T-cell (primary cell): ENCODE results near the gene CFAP157. TPM values are rescaled to one million over a fixed set of nuclear protein-coding genes. Genes with fewer than 3 reads are reported as not detected.

ENCODE experiments used
- ATAC-seq, 4 experiments: fragments of 200-7000 bp in 3 of 4; fragments of 150-1000 bp in 1 of 4; cut with Tn5 transposase; replicated peaks in 1 of 4; 1 replicate in 3 of 4; 2 replicates in 1 of 4; pipeline ENCODE4 v1.10.0; 2021; ENCODE audit warnings: moderate library complexity in 3 of 4, mild to moderate bottlenecking in 2 of 4, moderate number of reproducible peaks in 1 of 4
- CTCF ChIA-PET, 2 donors: fragments of 300-600 bp; sonication (Branson Sonifier 250); formaldehyde crosslinking; loops; one replicate each; lab custom pipeline; 2022; ENCODE audit warnings: antibody characterized with exemption in 2 of 2; lab: Charles Lee
- POLR2A ChIA-PET, 2 donors: fragments of 300-600 bp; sonication (Branson Sonifier 250); formaldehyde crosslinking; loops; one replicate each; lab custom pipeline; 2022; ENCODE audit warnings: antibody characterized with exemption in 2 of 2; lab: Charles Lee
- DNase-seq, 35 experiments: peaks; one replicate each; pipeline versions ENCODE4 v3.0.0 to v3.0.0-alpha.2; 2013 to 2023
- H3K27ac ChIP-seq: one replicate; pipeline ENCODE4 v1.5.1; 2013; ENCODE audit warnings: low read length
- H3K27me3 ChIP-seq, 2 experiments: replicated peaks in 1 of 2; 1 replicate in 1 of 2; 2 replicates in 1 of 2; pipeline versions ENCODE4 v1.6.1 to v1.7.0; 2013; ENCODE audit warnings: low read length in 1 of 2, mixed read lengths in 1 of 2; ENCODE audit not compliant: control insufficient read depth in 2 of 2, insufficient read depth in 2 of 2; ENCODE audit errors: extremely low read depth in 1 of 2
- H3K36me3 ChIP-seq, 2 donors: 1 replicate in 1 of 2; 2 replicates in 1 of 2; pipeline versions ENCODE4 v1.6.1 to v1.7.0; 2013; ENCODE audit warnings: low read length in 1 of 2; ENCODE audit not compliant: control insufficient read depth in 2 of 2, insufficient read depth in 1 of 2; ENCODE audit errors: extremely low read depth in 1 of 2
- H3K4me1 ChIP-seq, 2 experiments: 1 replicate in 1 of 2; 2 replicates in 1 of 2; pipeline versions ENCODE4 v1.6.1 to v1.7.0; 2013; ENCODE audit warnings: low read length in 2 of 2, mixed read lengths in 1 of 2; ENCODE audit not compliant: insufficient read depth in 2 of 2, control insufficient read depth in 1 of 2; ENCODE audit errors: extremely low read depth in 1 of 2
- H3K4me3 ChIP-seq, 2 donors: 1 replicate in 1 of 2; 2 replicates in 1 of 2; pipeline versions ENCODE4 v1.5.1 to v1.7.0; 2013; ENCODE audit warnings: mild to moderate bottlenecking in 2 of 2, low read length in 1 of 2, moderate library complexity in 1 of 2; ENCODE audit not compliant: control insufficient read depth in 1 of 2; ENCODE audit errors: extremely low read depth in 1 of 2
- H3K9me3 ChIP-seq: 2 replicates; pipeline ENCODE4 v1.7.0; 2013
- H3K27ac Mint-ChIP-seq, 2 donors: one replicate each; pipeline ENCODE4 v1.8.0; 2020 to 2021; ENCODE audit warnings: mild to moderate bottlenecking in 2 of 2, mixed read lengths in 2 of 2
- H3K27me3 Mint-ChIP-seq, 2 donors: one replicate each; pipeline ENCODE4 v1.8.0; 2021 to 2022; ENCODE audit warnings: mixed read lengths in 2 of 2
- H3K36me3 Mint-ChIP-seq: one replicate; pipeline ENCODE4 v1.8.0; 2021; ENCODE audit warnings: mixed read lengths
- H3K4me1 Mint-ChIP-seq, 3 donors: one replicate each; pipeline ENCODE4 v1.8.0; 2020 to 2022; ENCODE audit warnings: mixed read lengths in 3 of 3, mild to moderate bottlenecking in 1 of 3
- H3K4me3 Mint-ChIP-seq, 3 donors: one replicate each; pipeline ENCODE4 v1.8.0; 2020 to 2022; ENCODE audit warnings: mild to moderate bottlenecking in 3 of 3, mixed read lengths in 3 of 3, moderate library complexity in 3 of 3
- H3K9me3 Mint-ChIP-seq, 3 donors: one replicate each; pipeline ENCODE4 v1.8.0; 2020 to 2022; ENCODE audit warnings: mixed read lengths in 3 of 3
- WGBS: methylation state at CpG from one replicate; pipeline ENCODE4 v1.1.5; 2013; ENCODE audit warnings: missing lambda C conversion rate; ENCODE audit not compliant: insufficient coverage; 5-methylcytosine and 5-hydroxymethylcytosine counted together
- total RNA-seq, 35 experiments: library from RNA in 6 of 35; stranded (reverse) in 6 of 35; fragments of 120-200 nt in 1 of 35; gene quantifications; one replicate each; pipeline versions ENCODE4 v1.2.1 to v1.2.4 and lab custom pipeline; 2013 to 2026

CFAP157 gene
- total RNA-seq, 5 donors from 2014 or later (not counting 1 experiment from before 2014, with no cell fraction given), result 0.13 to 0.44 (median 0.40) TPM; not detected in 2

- H3K27ac ChIP-seq, result no peak overlapping the region
- DNase-seq (no peak), ATAC-seq (no peak)
- no peak overlapping the region for H3K27ac Mint-ChIP-seq
- peaks cover 7 to 50% of the 10 kb centered on the region in 2 experiments for H3K4me1 ChIP-seq
- peaks cover 32 to 47% (median 32%) of the 10 kb centered on the region in 3 donors for H3K4me1 Mint-ChIP-seq
- H3K27me3 ChIP-seq, result no peaks in the 10 kb centered on the region
- CTCF ChIA-PET, result interaction anchor here in 1 of 2 donors (0.6 kb wide), 1 partner anchor 204 kb away, joined by 3 read pairs; the partner anchor contains the start of gene ST6GALNAC4
- peak overlapping the region in 1 of 3 donors; percentile 31 for H3K4me3 Mint-ChIP-seq
- H3K9me3 Mint-ChIP-seq, result no peaks in the 10 kb centered on the region
- H3K27me3 Mint-ChIP-seq, result no peaks in the 10 kb centered on the region
- POLR2A ChIA-PET, result no interaction called here
- peaks cover 0 to 4% of the 10 kb centered on the region in 2 donors for H3K36me3 ChIP-seq
- H3K36me3 Mint-ChIP-seq, result no peaks in the 10 kb centered on the region
- 93% methylated on average over 8 of the region's 11 CpGs for WGBS
- no peak overlapping the region for H3K4me3 ChIP-seq
- no peaks in the 10 kb centered on the region for H3K9me3 ChIP-seq
These were observed 5.6 kb downstream of the CFAP157 start for GRCh38 chr9:127712371-127712770.

GRCh38 chr9:127712867-127713266 is 6.1 kb downstream of the CFAP157 start:
- Histone ChIP-seq H3K4me3 (no peak overlapping the region), H3K4me1 (peaks cover 7 to 50% of the 10 kb centered on the region in 2 experiments), H3K27ac (no peak overlapping the region), H3K9me3 (no peaks in the 10 kb centered on the region), H3K27me3 (no peaks in the 10 kb centered on the region), H3K36me3 (peaks cover 0 to 4% of the 10 kb centered on the region in 2 donors)
- H3K36me3 Mint-ChIP-seq, result no peaks in the 10 kb centered on the region
- DNase-seq (no peak), ATAC-seq (no peak)
- H3K27me3 Mint-ChIP-seq, result no peaks in the 10 kb centered on the region
- H3K4me1 Mint-ChIP-seq, result peaks cover 27 to 42% (median 27%) of the 10 kb centered on the region in 3 donors
- H3K9me3 Mint-ChIP-seq, result no peaks in the 10 kb centered on the region
- H3K4me3 Mint-ChIP-seq, result no peak overlapping the region
- H3K27ac Mint-ChIP-seq, result no peak overlapping the region
- POLR2A ChIA-PET, result interaction anchor here in 1 of 2 donors (0.6 kb wide), 1 partner anchor 101 kb away, joined by 4 read pairs; no protein-coding TSS in a partner anchor
- CTCF ChIA-PET, result interaction anchor here in 1 of 2 donors (0.6 kb wide), 1 partner anchor 204 kb away, joined by 3 read pairs; the partner anchor contains the start of gene ST6GALNAC4
- WGBS, result 94% methylated on average over 7 of the region's 10 CpGs

- Mint-ChIP-seq H3K27ac (peak overlapping the region in 1 of 2 donors; percentile 55), H3K4me3 (peak overlapping the region; percentile 70 to 94 (median 77)), H3K27me3 (no peaks in the 10 kb centered on the region), H3K9me3 (no peaks in the 10 kb centered on the region), H3K4me1 (peaks cover 28 to 42% (median 28%) of the 10 kb centered on the region in 3 donors), H3K36me3 (no peaks in the 10 kb centered on the region)
- ChIA-PET POLR2A (interaction anchor here in 1 of 2 donors (0.6 kb wide), 1 partner anchor 183 kb away, joined by 7 read pairs; no protein-coding TSS in a partner anchor), CTCF (interaction anchor here in 1 of 2 donors (1.6 kb wide), 1 partner anchor 21 kb away, joined by 3 read pairs; the partner anchor contains the start of gene TOR2A)
- H3K4me1 ChIP-seq, result peaks cover 7 to 61% of the 10 kb centered on the region in 2 experiments
- 82% methylated on average over 18 of the region's 19 CpGs for WGBS
- H3K27me3 ChIP-seq, result no peaks in the 10 kb centered on the region
- peaks cover 0 to 4% of the 10 kb centered on the region in 2 donors for H3K36me3 ChIP-seq
- no peak for DNase-seq
- peak overlapping the region; percentile 29 to 97 for H3K4me3 ChIP-seq
- ATAC-seq, result no peak
- H3K9me3 ChIP-seq, result no peaks in the 10 kb centered on the region
- H3K27ac ChIP-seq, result no peak overlapping the region
These were observed 7.4 kb downstream of the CFAP157 start for GRCh38 chr9:127714020-127714750.

GRCh38 chr9:127714951-127715469 is 8.2 kb downstream of the CFAP157 start:
- Mint-ChIP-seq H3K27me3 (no peaks in the 10 kb centered on the region), H3K27ac (peak overlapping the region in 1 of 2 donors; percentile 95), H3K4me1 (peaks cover 36 to 47% (median 37%) of the 10 kb centered on the region in 3 donors), H3K36me3 (no peaks in the 10 kb centered on the region), H3K9me3 (no peaks in the 10 kb centered on the region), H3K4me3 (peak overlapping the region; percentile 94 to 98 (median 98))
- ATAC-seq (peak; percentile 6 to 13 (median 10)), DNase-seq (no peak)
- under 1% methylated on average over 42 of the region's 44 CpGs for WGBS
- ChIA-PET POLR2A (interaction anchor here in 1 of 2 donors (0.7 kb wide), 1 partner anchor 11 kb away, joined by 3 read pairs; no protein-coding TSS in a partner anchor), CTCF (interaction anchor here (0.6 to 2.3 kb wide), 5 partner anchors 20 to 259 kb away, joined by 3 to 20 read pairs (median 3); partner anchors contain the start of gene TOR2A (in 2 of the 2))
- Histone ChIP-seq H3K4me1 (peaks cover 7 to 69% of the 10 kb centered on the region in 2 experiments), H3K27ac (peak overlapping the region; percentile 75), H3K36me3 (peaks cover 0 to 4% of the 10 kb centered on the region in 2 donors), H3K27me3 (no peaks in the 10 kb centered on the region), H3K9me3 (no peaks in the 10 kb centered on the region), H3K4me3 (peak overlapping the region; percentile 78 to 97)

- no peaks in the 10 kb centered on the region for H3K27me3 Mint-ChIP-seq
- peak; percentile 89 to 98 (median 95) for DNase-seq
- ChIA-PET CTCF (interaction anchor here (0.6 to 2.3 kb wide), 7 partner anchors 19 to 259 kb away, joined by 3 to 20 read pairs (median 3); partner anchors contain the start of gene TOR2A (in 2 of the 2)), POLR2A (interaction anchor here in 1 of 2 donors (0.7 kb wide), 1 partner anchor 10 kb away, joined by 3 read pairs; no protein-coding TSS in a partner anchor)
- peaks cover 0 to 4% of the 10 kb centered on the region in 2 donors for H3K36me3 ChIP-seq
- no peaks in the 10 kb centered on the region for H3K9me3 Mint-ChIP-seq
- H3K27ac Mint-ChIP-seq, result peak within 1 kb of the TSS; percentile 91 to 95
- H3K4me1 ChIP-seq, result peaks cover 8 to 69% of the 10 kb centered on the region in 2 experiments
- 9% methylated on average over 63 of the region's 65 CpGs for WGBS
- H3K9me3 ChIP-seq, result no peaks in the 10 kb centered on the region
- H3K4me3 Mint-ChIP-seq, result peak within 1 kb of the TSS; percentile 94 to 98 (median 98)
- H3K27ac ChIP-seq, result peak within 1 kb of the TSS; percentile 75
- ATAC-seq, result peak; percentile 92 to 95 (median 94)
- H3K27me3 ChIP-seq, result no peaks in the 10 kb centered on the region
- peaks cover 34 to 46% (median 39%) of the 10 kb centered on the region in 3 donors for H3K4me1 Mint-ChIP-seq
- H3K36me3 Mint-ChIP-seq, result no peaks in the 10 kb centered on the region
- H3K4me3 ChIP-seq, result peak within 1 kb of the TSS; percentile 78 to 97
These were observed 8.9 kb downstream of the CFAP157 start, which contains the start of the genes PTRH1 and TTC16 for GRCh38 chr9:127715470-127716337. Gene PTRH1 (minus strand): TSS chr9:127715663. CDS start chr9:127715639, 24 bp downstream. Gene TTC16 (plus strand): TSS chr9:127716079. CDS start chr9:127716146, 67 bp downstream.
